Naive thymus-derived CD8-positive, alpha-beta T cell (primary cell): ENCODE results near the gene CDH4. TPM values are rescaled to one million over a fixed set of nuclear protein-coding genes. Genes with fewer than 3 reads are reported as not detected.
"Not testable (repeated sequence)": the region's sequence is repeated elsewhere in the genome, so short reads cannot be mapped to it uniquely, and the experiment has no call there.

ENCODE experiments used
- ATAC-seq, 2 donors: fragments of 150-1000 bp; cut with Tn5 transposase in 1 of 2; sonication (Bioruptor Pico), chemical (Tn5 transposase) in 1 of 2; 1 replicate in 1 of 2; 2 replicates in 1 of 2; pipeline ENCODE4 v1.10.0; 2021; ENCODE audit warnings: mild to moderate bottlenecking in 2 of 2, moderate library complexity in 2 of 2
- POLR2A ChIA-PET: fragments of 350-600 bp; sonication (Branson Sonifier 250); formaldehyde crosslinking; loops from one replicate; lab custom pipeline; 2021; ENCODE audit warnings: antibody characterized with exemption; lab: Charles Lee
- DNase-seq, 10 donors: peaks; one replicate each; pipeline versions ENCODE4 v3.0.0 to v3.0.0-alpha.2; 2020 to 2022
- H3K27ac Mint-ChIP-seq, 10 donors: one replicate each; pipeline ENCODE4 v1.8.0; 2020 to 2022; ENCODE audit warnings: mild to moderate bottlenecking in 10 of 10, mixed read lengths in 10 of 10, moderate library complexity in 4 of 10, inconsistent platforms in 1 of 10
- H3K27me3 Mint-ChIP-seq, 5 donors: one replicate each; pipeline ENCODE4 v1.8.0; 2021 to 2022; ENCODE audit warnings: mixed read lengths in 5 of 5
- H3K36me3 Mint-ChIP-seq, 3 donors: one replicate each; pipeline ENCODE4 v1.8.0; 2020 to 2022; ENCODE audit warnings: mixed read lengths in 3 of 3, mild to moderate bottlenecking in 2 of 3, inconsistent platforms in 1 of 3
- H3K4me1 Mint-ChIP-seq, 4 donors: one replicate each; pipeline ENCODE4 v1.8.0; 2021 to 2022; ENCODE audit warnings: mixed read lengths in 4 of 4
- H3K4me3 Mint-ChIP-seq, 10 donors: one replicate each; pipeline ENCODE4 v1.8.0; 2020 to 2022; ENCODE audit warnings: mild to moderate bottlenecking in 10 of 10, mixed read lengths in 10 of 10, moderate library complexity in 6 of 10, inconsistent platforms in 1 of 10
- H3K9me3 Mint-ChIP-seq, 9 donors: one replicate each; pipeline ENCODE4 v1.8.0; 2020 to 2022; ENCODE audit warnings: mixed read lengths in 9 of 9, mild to moderate bottlenecking in 3 of 9, inconsistent platforms in 1 of 9, moderate library complexity in 1 of 9
- polyA plus RNA-seq, 3 donors: library from polyadenylated mRNA; unstranded; fragments of 300-500 nt; fragmentation: Illumina TruSeq; gene quantifications; one replicate each; pipeline ENCODE4 v1.2.3, GENCODE V29; 2021
- total RNA-seq, 8 experiments: library from RNA in 2 of 8; stranded (reverse) in 2 of 8; gene quantifications; one replicate each; pipeline ENCODE4 v1.2.3 and lab custom pipeline; 2021 to 2026

Gene CDH4
- total and polyA plus RNA-seq, 5 experiments from 2014 or later: 0.07 to 0.44 (median 0.15) TPM; not detected in 1

DNA sequence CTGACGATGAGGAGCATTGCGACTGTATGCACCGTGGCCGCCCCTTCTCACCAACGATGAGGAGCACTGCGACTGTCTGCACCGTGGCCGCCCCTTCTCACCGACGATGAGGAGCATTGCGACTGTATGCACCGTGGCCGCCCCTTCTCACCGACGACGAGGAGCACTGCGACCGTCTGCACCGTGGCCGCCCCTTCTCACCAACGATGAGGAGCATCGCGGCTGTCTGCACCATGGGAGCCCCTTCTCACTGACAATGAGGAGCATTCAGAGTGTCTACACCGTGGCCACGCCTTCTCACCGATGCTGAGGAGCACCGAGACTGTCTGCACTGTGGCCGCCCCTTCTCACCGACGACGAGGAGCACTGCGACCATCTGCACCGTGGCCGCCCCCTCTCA, 692.9 kb downstream of the CDH4 start:
- H3K27ac Mint-ChIP-seq, H3K36me3 Mint-ChIP-seq, H3K9me3 Mint-ChIP-seq, POLR2A ChIA-PET, H3K4me1 Mint-ChIP-seq, H3K27me3 Mint-ChIP-seq, DNase-seq, H3K4me3 Mint-ChIP-seq, ATAC-seq: not testable (repeated sequence)

DNA sequence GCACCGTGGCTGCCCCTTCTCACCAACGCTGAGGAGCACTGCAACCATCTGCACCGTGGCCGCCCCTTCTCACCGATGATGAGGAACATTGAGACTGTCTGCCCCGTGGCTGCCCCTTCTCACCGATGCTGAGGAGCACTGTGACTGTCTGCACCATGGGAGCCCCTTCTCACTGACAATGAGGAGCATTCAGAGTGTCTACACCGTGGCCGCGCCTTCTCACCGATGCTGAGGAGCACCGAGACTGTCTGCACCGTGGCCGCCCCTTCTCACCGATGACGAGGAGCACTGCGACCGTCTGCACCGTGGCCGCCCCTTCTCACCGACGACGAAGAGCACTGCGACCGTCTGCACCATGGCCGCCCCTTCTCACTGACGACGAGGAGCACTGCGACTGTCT, 693.4 kb downstream of the CDH4 start:
- H3K4me3 Mint-ChIP-seq, POLR2A ChIA-PET, H3K9me3 Mint-ChIP-seq, H3K27ac Mint-ChIP-seq, H3K36me3 Mint-ChIP-seq, H3K4me1 Mint-ChIP-seq, H3K27me3 Mint-ChIP-seq, ATAC-seq: not testable (repeated sequence)
- peak in 1 of 10 donors; percentile 10 for DNase-seq

DNA sequence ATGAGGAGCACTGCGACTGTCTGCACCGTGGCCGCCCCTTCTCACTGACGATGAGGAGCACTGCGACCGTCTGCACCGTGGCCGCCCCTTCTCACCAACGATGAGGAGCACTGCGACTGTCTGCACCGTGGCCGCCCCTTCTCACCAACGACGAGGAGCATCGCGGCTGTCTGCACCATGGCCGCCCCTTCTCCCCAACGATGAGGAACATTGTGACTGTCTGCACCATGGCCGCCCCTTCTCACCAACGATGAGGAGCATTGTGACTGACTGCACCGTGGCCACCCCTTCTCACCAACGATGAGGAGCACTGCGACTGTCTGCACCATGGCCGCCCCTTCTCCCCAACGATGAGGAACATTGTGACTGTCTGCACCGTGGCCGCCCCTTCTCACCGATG, 696.0 kb downstream of the CDH4 start:
- H3K27ac Mint-ChIP-seq, ATAC-seq, POLR2A ChIA-PET, H3K36me3 Mint-ChIP-seq, H3K9me3 Mint-ChIP-seq, H3K4me3 Mint-ChIP-seq, H3K4me1 Mint-ChIP-seq: not testable (repeated sequence)
- peaks cover 2 to 10% (median 5%) of the 10 kb centered on the region in 5 donors for H3K27me3 Mint-ChIP-seq
- DNase-seq: peak in 1 of 10 donors; percentile 53

DNA sequence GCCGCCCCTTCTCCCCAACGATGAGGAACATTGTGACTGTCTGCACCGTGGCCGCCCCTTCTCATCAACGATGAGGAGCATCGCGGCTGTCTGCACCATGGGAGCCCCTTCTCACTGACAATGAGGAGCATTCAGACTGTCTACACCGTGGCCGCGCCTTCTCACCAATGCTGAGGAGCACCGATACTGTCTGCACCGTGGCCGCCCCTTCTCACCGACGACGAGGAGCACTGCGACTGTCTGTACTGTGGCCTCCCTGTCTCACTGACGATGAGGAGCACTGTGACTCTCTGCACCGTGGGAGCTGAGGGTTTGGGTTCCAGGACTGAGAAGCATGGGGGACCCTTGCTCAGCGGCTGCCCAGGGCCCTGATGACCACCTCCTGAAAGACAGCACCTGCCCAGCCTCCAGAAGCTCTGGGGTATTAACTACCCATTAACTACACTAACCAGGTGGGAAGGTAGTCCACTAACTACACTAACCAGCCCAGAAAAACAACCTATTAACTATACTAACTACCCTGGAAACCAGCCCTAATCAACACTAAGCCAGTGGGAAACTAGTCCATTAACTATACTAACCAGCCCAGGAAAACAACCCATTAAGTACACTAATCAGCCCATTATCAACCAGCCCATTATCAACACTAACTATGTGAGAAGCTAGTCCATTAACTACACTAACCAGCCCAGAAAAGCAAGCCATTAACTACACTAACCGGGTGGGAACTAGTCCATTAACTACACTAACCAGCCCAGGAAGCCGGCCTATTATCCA, 696.7 kb downstream of the CDH4 start:
- no peak overlapping the region for H3K27ac Mint-ChIP-seq
- no peaks in the 10 kb centered on the region for H3K36me3 Mint-ChIP-seq
- DNase-seq: peak in 1 of 10 donors; percentile 23
- ATAC-seq: no peak
- POLR2A ChIA-PET: no interaction called here
- peaks cover 2 to 16% (median 5%) of the 10 kb centered on the region in 5 donors for H3K27me3 Mint-ChIP-seq
- no peak overlapping the region for H3K4me3 Mint-ChIP-seq
- H3K4me1 Mint-ChIP-seq: peaks cover 0 to 2% (median 0%) of the 10 kb centered on the region in 4 donors
- H3K9me3 Mint-ChIP-seq: no peaks in the 10 kb centered on the region

DNA sequence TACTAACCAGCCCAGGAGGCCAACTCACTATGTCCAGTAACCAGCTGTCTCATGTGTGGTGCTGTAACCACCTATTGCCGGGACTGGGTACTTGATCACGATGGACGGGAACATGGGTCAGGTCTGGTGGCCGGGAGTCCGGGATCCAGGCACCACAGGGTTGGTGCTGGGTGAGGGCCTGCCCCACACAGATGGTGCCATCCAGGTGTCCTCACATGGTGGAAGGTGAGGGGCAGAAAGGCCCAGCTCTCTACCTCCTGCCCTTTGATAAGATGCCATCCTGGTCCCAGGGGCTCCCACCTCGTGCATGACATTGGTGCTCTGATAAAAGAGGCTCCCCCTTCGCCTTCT, 697.3 kb downstream of the CDH4 start:
- no peak overlapping the region for H3K4me3 Mint-ChIP-seq
- peaks cover 2 to 19% (median 5%) of the 10 kb centered on the region in 5 donors for H3K27me3 Mint-ChIP-seq
- peak in 1 of 10 donors; percentile 23 for DNase-seq
- POLR2A ChIA-PET: no interaction called here
- no peak overlapping the region for H3K27ac Mint-ChIP-seq
- no peaks in the 10 kb centered on the region for H3K9me3 Mint-ChIP-seq
- H3K4me1 Mint-ChIP-seq: peaks cover 0 to 2% (median 0%) of the 10 kb centered on the region in 4 donors
- no peak for ATAC-seq
- no peaks in the 10 kb centered on the region for H3K36me3 Mint-ChIP-seq

DNA sequence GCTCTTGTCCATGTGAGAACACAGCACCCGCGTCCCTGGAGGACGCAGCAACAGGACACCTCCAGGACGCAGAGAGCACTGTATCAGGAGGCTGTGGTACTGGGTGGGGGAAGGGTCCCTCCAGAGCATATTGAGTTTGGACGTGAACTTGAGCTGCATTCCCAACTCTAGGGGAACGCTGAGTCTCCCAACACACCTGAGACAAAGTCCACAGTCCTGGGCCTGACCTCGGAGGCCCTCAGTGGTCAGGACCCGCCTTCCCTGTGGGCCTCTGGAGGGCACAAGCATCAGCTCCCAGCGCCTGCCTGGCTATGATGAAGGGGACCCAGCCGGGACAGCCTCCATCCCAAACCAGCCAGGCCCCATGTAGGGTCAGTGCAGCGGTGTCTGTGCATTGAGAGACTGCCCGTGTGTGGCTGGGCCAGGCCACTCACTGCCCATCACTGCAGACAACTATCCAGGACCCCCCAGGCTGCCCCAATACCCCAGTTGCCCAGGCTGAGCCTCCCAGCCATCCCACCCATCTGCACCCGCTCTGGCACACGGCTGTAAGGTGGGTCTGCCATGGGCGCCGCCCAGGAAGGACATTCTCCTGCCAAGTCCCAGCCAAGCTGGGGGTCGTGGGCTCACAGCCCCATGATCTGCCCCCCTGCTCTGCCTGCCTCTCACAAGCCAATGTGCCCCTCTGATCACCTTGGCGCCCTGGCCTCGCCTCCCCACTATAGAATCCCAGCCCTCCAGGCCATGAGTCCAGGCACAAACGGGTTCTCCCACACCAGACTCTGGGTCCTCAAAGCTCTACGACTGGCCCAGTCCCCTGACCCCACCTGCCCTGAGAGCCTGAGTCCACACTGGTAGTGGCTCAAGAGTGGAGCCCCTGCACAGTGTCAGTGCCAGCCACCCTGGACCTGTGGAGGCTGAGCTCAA, 697.9 kb downstream of the CDH4 start:
- Mint-ChIP-seq H3K36me3 (no peaks in the 10 kb centered on the region), H3K9me3 (no peaks in the 10 kb centered on the region), H3K4me1 (peaks cover 0 to 2% (median 0%) of the 10 kb centered on the region in 4 donors), H3K27ac (no peak overlapping the region), H3K4me3 (no peak overlapping the region), H3K27me3 (peaks cover 7 to 25% (median 11%) of the 10 kb centered on the region in 5 donors)
- POLR2A ChIA-PET: no interaction called here
- DNase-seq (peak in 1 of 10 donors; percentile 58), ATAC-seq (no peak)

DNA sequence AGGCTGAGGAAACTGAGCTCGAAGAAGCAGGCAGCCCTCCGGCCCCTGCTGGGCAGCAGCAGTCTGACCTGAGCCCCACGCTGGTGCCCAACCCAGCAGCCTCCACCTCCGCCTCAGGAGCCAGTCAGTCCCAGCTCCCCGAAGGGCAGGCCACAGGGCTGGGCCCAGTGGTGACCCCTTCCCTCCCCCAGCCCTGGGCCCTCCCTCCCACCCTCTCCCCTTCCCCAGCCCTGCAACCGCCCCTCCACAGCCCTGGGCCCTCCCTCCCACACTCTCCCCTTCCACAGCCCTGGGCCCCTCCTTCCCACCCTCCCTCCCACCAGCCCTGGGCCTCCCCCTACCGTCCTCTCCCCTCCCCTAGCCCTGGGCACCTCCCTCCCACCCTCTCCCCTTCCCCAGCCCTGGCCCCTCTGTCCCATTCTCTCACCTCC, 698.6 kb downstream of the CDH4 start:
- Mint-ChIP-seq H3K27ac (no peak overlapping the region), H3K4me3 (no peak overlapping the region), H3K4me1 (peaks cover 0 to 2% (median 0%) of the 10 kb centered on the region in 4 donors), H3K36me3 (no peaks in the 10 kb centered on the region), H3K27me3 (peaks cover 9 to 31% (median 12%) of the 10 kb centered on the region in 5 donors), H3K9me3 (no peaks in the 10 kb centered on the region)
- DNase-seq (peak in 2 of 10 donors; percentile 0 to 27), ATAC-seq (no peak)
- POLR2A ChIA-PET: no interaction called here

DNA sequence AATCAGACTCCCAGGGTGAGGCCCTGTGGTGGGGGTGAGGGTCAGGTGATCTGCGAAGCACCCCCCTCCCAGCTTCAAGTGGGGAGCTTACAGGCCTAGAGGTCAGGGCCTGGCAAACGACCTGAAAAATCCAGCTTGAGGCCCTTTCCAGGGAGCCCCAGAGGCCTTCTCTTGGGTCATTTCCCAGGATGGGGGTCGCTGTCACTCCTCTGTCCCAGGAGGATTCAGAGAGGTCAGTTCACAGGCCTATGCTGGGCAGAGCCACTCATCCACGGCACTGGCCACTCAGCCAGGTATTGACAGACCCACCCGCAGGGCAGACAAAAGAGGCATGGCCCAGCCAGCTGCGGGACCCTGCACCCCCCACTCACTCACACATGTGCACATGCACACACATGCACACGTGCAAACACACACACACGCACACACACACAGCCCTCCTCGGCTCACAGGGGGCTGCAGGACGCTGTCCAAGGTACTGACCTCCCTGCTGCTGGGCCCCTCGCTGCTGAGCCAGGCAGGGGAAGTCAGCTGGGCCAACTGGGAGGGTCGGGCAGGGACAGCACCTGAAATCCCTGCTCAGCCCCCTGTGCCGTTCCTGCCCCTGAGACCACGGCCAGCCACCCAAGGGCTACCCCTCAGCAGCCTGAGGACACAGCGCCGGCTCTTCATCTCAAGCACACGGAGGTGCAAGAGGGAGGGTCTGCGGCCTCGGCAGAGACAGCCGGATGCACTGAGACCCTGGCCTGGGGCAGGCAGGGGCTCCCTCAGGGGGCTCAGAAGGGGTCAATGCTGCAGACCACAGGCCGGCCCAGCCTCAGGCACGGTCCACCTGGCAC, 699.9 kb downstream of the CDH4 start:
- no peak for ATAC-seq
- DNase-seq: peak in 2 of 10 donors; percentile 17 to 52
- Mint-ChIP-seq H3K9me3 (no peaks in the 10 kb centered on the region), H3K4me3 (no peak overlapping the region), H3K27me3 (peaks cover 12 to 31% (median 12%) of the 10 kb centered on the region in 5 donors), H3K36me3 (no peaks in the 10 kb centered on the region), H3K27ac (no peak overlapping the region), H3K4me1 (peaks cover 0 to 2% (median 0%) of the 10 kb centered on the region in 4 donors)
- POLR2A ChIA-PET: no interaction called here

DNA sequence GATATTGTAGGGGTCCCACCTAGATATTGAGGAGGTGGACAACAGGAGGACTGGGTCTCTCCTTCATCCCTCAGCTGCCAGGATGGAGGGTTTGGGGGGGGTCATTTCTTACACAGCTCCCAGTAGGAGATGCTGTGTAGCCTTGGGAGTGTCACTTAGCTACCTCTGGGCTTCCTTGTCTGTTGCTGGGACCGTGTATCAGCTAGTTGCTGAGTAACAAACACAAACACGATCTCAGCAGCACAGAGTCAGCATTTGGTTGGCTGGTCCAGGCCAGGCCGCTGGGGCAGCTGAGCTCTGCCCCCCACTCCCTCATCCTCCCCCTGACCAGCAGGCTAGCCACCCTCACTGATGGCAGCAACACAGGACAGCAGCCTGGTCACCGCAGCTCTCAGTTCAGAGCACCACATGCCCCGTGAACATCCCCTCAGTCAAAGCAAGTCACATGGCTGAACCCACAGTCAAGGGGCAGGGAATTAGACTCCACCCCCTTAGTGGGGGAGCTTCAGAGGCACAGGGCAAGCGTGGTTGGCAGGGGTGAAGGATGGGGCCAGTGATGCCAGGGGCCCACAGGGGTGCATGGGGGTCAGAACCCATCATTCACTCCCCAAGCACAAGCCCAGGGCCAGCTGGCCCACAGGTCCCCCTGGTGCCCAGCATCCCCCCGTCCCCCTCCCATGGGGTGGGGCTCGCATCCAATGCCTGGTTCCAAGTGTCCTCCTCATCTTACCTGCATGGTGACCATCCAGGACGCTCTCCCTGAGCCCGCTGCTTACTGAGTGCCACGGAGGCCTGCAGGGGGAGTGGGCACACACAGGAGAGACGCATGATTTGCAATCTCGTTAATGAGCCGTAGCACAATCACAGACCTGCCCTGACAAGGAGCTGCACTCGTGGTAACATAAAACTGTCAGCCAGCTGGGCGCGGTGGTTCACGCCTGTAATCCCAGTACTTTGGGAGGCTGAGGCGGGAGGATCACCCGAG, 701.3 kb downstream of the CDH4 start:
- peaks cover 12 to 31% (median 14%) of the 10 kb centered on the region in 5 donors for H3K27me3 Mint-ChIP-seq
- no peak overlapping the region for H3K4me3 Mint-ChIP-seq
- no peak for ATAC-seq
- DNase-seq: peak in 2 of 10 donors; percentile 8 to 23
- H3K9me3 Mint-ChIP-seq: no peaks in the 10 kb centered on the region
- H3K27ac Mint-ChIP-seq: no peak overlapping the region
- no peaks in the 10 kb centered on the region for H3K36me3 Mint-ChIP-seq
- POLR2A ChIA-PET: no interaction called here
- peaks cover 0 to 2% (median 0%) of the 10 kb centered on the region in 4 donors for H3K4me1 Mint-ChIP-seq

DNA sequence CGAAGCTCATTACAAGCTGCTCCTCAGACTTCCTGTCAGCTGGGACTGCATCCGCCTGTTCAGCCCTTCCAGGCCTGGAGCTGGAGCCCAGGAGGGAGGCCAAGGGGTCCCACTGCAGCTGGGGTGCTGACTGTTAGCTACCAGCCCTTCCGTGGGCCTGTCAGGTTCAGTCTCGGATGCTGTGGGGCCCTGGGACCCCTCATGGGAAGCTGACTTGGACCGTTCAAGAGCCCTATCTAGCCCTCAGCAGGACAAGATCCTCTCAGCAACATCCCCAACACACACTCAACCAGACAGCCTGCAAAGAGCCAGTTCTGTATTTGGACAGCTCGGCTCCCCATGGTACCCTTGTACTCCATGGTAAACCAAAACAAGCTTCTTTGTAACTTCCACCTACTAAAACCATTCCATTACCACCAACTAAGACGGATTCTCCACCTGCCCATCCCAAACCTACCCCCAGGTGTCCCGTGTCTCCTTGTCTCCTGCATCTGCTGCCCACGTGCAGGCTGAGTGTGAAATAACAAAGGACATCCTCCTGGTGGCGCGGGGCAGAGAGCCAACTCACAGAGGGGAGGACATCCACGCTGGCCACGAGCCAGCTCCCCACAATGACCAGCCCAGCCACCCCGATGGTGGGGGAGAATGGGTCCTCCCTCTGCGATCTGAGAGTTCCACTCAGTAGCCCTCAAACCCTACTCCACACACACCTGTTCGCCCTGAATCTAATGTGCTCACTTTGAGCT, 702.4 kb downstream of the CDH4 start:
- H3K36me3 Mint-ChIP-seq: no peaks in the 10 kb centered on the region
- no peaks in the 10 kb centered on the region for H3K9me3 Mint-ChIP-seq
- no peak for ATAC-seq
- peaks cover 0 to 2% (median 0%) of the 10 kb centered on the region in 4 donors for H3K4me1 Mint-ChIP-seq
- no peak overlapping the region for H3K27ac Mint-ChIP-seq
- peaks cover 12 to 31% (median 14%) of the 10 kb centered on the region in 5 donors for H3K27me3 Mint-ChIP-seq
- POLR2A ChIA-PET: no interaction called here
- H3K4me3 Mint-ChIP-seq: no peak overlapping the region
- peak in 2 of 10 donors; percentile 12 to 57 for DNase-seq
